ENCODE data around the gene PLLP. TPM values are rescaled to one million over a fixed set of nuclear protein-coding genes. Genes with fewer than 3 reads are reported as not detected.
"Not testable (repeated sequence)": the region's sequence is repeated elsewhere in the genome, so short reads cannot be mapped to it uniquely, and the experiment has no call there.

The PLLP gene
- total RNA-seq, 1 donor from 2014 or later, result 1.9 TPM

DNA sequence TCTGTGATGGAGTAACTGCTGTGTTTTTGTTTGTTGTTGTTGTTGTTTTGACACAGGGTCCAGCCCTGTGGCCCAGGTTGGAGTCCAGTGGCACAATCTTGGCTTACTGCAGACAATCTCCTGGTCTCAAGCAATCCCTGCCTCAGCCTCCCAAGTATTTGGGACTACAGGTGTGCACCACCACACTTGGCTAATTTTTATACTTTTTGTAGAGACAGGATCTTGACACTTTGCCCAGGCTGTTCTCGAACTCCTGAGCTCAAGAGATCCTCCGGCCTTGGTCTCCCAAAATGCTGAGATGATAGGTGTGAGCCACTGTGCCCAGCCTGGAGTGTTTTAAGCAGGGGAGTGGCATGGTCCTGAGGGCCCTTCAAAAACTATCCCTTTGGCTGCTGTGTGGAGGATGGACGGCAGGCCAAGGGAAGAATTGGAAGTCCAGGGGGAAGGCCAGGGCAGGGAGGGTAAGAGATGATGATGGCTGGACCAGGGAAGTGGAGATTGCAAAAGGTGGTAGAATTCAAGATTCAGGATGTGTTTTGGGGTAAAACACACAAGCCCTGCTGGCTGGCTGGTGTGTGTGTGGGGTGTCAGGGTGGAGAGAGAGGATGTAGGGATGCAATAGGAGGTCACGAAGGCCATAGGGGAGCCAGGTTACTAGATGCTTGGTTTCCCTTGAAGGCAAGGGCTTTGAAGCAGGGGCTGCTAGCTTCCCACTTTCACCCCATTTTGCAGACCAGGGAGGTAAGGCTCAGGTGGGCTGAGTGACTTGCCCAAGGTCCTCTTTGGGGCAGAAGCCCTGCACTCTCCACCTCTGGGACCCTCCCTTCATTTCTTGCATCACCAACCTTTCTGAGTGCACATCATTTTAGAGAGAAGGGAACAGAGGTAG, 18.8 kb upstream of the PLLP start:
- no peak for DNase-seq

- peak; percentile 33 for DNase-seq
These were observed 16.8 kb upstream of the PLLP start for GRCh38 chr16:57301126-57301817.

DNA sequence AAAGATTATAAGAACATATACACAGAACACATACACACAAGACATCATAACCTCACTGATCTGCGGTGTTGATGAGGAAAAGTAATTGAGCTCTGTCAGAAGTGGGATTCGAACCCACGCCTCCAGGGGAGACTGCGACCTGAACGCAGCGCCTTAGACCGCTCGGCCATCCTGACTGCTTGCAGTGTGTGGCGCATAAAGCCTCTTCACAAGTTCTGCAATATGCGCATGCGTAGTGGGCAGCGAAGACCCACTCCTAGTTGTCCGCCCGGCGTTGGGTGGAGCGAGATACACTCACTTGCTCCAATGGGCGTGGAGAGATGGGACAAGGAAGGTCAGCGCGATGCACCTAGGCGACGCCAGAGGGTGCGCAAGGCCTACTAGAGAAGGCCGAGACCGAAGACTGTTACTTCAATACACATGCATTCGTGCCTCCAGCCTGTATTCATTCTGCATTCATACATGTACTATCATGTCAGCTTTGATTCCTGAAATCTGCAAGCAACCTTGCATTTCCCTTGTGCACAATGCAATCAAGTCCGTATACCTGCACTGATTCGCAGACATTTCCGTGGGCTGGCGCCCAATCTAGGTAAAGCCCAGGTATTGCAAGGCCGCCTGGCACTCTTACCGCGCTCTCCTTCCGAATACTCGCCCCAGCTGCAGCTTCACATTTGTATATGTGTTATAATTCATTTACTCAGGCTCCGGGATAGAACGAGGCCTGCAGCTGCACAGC, 16.1 kb upstream of the PLLP start:
- DNase-seq, result peak; percentile 100

DNA sequence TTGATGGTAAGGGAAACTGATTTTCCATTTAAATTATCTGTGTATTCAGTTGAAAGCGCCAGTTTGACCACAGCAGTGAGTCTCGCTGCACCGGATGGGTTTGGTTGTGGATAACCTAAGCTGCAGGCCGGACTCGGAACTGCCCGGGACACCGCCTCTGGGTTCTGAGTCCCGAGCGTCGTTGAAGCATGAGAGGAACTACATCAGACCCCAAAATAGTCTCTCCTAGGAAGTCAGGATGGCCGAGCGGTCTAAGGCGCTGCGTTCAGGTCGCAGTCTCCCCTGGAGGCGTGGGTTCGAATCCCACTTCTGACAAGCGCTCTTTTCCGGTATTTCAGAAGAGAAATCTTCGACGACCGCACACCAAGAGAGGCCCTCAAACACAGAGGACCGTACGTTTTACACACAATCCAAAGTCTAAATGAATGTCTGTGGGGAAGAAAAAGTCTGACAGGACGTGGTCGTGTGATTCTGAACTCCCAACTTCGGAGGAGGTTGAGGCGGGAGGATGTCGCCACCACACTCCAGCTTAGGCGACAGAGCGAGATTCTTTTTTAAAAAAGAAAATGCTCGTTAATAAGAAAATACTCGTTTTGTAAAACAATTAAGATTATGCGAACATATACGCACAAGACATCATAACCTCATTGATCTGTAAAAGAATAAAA, 15.4 kb upstream of the PLLP start:
- DNase-seq, result peak; percentile 97

DNA sequence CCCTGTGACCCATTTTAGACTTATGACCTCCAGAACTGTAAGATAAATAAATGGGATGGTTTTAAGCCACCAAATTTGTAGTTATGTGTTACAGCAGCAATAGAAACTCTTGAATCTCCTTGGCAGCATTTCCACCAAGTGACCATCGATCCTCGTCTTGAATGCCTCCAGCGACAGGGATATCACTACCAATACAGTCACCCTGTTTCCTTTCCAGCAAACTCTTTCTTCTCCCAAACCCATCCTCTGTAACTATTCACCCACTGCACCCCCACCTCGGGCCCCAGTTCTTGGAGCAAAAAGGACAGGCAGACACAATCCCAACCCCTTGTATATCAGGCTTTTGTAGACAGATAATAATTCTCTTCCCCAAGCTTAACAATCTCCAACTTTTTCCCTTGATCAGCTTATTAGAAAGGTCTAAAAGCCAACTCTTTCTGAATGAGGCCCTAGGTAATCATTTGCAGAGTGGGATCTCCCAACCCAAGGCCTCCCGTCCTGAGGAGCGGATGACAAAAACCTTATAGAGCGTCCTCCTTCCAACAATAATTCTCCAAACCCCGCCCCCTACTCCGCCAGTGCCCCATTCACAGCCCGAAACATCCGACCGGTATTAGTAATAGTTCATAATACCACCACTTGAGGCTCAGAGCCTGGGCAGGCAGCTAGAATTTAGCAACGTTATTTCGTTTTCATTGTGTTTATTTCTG, 14.7 kb upstream of the PLLP start:
- DNase-seq, result peak; percentile 81

DNA sequence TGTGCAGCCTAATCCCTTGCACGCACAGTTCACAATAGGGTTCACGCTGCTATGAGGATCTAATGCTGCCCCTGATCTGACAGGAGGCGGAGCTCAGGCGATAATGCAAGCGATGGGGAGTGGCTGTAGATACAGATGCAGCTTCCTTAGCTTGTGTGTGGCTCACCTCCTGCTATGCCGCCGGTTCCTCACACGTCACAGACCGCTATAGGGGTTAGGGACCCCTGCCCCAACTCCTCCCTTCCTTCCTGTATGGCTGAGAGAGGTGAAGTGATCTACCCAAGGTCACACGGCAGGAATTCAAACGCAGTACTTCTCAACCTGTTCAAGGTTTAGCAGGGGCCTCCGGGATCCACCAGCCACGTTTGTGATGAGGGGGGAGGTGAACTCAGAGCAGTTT, 13.4 kb upstream of the PLLP start:
- DNase-seq, result no peak

DNA sequence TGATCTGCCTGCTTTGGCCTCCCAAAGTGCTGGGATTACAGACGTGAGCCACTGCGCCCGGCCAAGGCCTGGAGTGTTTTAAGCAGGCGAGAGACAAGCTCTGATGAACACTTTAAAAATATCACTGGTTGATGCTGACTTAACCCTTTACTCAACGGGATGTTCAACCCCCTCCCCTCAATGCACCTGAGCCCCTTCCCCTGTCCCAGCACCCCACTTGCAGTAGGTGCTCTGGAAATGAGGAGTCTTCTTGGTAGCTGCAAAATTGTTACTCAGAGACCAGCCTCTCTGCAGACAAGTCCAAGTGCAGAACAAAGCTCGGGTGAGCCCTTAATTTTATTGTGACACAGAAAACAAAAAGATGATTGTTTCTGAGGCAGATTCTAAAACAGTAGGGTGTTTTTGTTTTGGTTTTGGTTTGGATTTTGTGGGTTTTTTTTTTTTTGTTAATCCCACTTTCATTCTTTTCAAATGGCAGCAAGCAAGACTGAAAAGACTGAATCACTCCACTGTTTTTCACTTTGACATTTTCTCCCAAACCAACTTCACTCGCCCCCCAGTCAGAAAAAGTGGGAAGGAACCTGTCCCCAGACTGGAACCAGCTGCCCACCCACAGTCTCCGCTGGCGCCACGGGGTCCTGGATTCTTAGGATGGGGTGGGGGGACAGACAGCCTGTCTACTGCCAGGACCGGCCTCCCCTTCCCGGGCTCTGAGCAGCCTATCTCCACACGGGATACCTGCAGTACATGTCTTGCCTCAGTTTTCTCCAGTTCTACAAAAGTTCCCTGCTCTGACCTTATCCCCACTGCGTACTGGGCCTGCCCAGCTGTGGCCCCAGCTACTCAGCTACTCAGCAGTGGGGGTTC, 5.2 kb upstream of the PLLP start:
- no peak for DNase-seq

GRCh38 chr16:57285379-57285778, 907 bp upstream of the PLLP start:
- DNase-seq, result no peak

DNA sequence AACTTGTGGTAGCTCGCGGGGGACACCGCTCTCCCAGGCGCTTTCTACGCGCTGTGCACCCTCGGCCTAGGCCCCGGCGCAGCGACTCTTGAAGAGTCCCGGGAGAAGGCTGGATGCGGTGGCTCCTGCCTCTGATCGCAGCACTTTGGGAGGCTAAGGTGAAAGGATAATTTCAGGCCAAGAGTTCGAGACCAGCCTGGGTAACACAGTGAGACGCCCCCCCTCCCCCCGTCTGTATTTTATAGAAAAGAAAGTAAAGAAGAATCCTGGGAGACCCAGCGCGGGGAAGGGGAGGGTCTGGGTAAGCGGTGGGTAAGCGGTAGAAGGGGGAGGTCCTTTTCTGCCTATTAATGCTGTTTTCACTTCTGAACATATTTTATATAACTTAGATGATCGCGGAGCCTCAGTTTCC, 486 bp upstream of the PLLP start:
- no peak for DNase-seq

DNA sequence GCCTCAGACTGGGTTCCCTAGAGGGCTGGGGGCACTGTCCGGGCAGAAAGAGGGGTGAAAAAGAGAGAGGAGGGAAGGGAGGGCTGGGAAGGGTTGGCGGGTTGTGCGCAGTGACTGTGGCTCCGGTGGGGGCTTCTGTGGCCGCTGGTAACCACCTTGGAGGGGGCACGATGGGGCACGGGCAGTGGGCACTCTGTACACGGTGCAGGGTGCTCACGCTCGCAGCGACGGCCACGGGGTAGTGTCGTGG, 588 bp downstream of the PLLP start:
- no peak for DNase-seq

GRCh38 chr16:57283214-57283958, 1.1 kb downstream of the PLLP start:
- no peak for DNase-seq

GRCh38 chr16:57282510-57283213, 1.8 kb downstream of the PLLP start:
- no peak for DNase-seq

DNA sequence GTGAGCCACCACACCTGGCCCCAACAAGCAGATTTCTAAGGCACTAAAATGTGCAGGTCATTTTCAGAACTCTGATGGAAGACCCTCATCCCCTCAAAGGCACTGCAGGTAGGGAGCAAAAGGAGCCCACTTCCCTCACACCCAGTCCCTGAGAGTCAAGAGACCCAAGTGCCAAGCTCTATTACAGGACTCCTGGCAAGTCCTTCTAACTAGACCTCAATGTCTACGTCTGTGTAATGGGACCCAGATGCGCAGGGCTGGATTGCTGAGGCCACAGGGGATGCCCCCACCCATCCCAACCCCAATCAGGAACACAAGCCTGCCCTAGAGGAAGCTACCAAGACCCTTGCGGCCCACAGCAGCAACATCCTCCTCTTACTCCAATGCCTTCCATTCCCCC, 2.7 kb downstream of the PLLP start:
- DNase-seq, result no peak

DNA sequence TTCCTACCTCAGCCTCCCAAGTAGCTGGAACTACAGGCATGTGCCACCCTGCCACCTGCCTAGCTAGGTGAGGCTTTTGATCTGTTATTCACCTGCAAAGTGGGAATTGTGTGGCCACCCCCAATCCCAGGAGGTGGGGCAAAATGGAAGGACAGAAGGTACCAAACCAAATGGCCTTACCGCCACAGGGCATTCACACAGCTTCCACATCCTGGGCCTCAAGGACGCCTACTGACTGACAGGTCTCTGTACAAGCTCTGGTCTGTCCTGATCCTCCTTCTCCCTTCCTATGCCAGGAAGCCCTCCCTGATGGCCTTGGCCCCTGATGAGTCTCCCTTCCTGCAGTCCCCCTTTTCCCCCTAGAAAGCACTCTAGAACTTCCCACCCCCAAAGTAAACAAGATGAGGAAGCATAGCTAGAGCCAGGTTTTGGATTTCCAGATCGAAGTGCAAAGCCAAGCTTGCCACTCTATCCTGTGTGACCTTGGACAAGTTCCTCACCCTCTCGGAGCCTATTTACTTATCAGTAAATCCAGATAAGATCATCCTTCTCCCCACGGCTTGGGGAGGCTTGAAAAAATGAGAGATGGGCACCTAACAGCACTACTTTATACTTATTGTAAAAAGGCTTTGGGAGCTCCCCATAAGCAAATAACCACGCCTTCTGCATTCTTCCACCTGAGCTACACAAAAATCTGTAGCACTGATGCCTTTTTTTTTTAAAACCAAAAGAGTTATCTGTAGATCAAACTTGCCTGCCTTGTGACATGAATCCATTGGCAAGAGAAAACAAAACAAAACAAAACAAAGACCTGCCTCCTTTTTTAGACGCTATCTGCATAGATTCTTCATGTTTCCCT, 4.5 kb downstream of the PLLP start:
- no peak for DNase-seq

GRCh38 chr16:57278494-57278893, 6.0 kb downstream of the PLLP start:
- no peak for DNase-seq

DNA sequence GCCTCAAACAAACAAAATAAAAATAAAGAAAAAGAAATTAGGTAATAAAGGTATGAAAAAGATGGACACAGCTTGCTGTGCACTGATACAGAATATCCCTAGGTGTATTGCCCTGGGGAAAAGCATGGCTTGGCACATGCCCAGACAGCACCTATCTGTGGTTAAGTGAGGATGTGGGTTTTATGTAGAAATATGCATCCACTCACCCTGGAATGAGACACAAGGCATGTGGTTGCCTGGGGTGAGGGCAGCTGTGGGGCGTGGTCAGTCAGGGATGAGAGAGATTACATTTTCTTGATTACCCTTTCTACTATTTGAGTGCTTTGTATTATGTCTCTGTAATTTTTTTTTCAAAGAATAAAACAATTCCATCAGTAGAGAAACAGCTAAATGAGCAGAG, 6.9 kb downstream of the PLLP start:
- DNase-seq, result no peak

DNA sequence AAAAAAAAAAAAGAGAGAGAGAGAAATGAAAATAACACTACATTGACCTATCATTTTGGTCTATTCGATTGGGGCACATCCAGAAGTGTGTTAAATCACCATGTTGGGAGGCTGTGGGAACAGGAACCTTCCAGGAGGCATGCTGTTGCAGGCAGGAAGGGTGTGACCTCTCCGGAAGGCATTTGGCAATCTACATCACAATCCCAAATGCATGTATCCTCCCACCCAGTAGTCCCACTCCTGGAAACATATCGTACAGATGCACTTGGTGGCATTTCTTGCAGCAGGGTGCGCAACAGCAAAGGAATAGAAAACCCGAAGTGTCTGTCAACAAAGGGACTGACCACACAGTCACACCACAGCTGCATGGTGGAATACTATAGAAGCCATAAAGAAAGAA, 7.9 kb downstream of the PLLP start:
- no peak for DNase-seq

DNA sequence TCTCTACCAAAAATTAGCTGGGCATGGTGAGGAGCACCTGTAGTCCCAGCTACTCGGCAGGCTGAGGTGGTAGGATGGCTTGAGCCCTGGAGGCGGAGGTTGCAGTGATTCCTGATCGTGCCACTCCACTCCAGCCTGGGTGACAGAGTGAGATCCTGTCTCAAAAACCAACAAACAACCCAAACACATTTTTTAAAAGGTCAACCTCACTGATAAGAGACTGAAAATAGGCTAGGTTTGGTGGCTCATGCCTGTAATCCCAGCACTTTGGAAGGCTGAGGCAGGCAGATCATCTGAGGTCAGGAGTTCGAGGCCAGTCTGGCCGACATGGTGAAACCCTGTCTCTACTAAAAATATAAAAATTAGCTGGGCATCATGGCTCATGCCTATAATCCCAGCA, 8.5 kb downstream of the PLLP start:
- DNase-seq, result not testable (repeated sequence)

- no peak for DNase-seq
These were observed 10.6 kb downstream of the PLLP start for GRCh38 chr16:57273826-57274225.
